Parathyroid adenoma (tissue), 2 donors: ENCODE measurements around the gene DMAC1.
A peak's percentile ranks its signal among the peaks of the same experiment; 100 is the strongest.

Experiments
- H2AFZ ChIP-seq: fragments of 300-600 bp; sonication (generic); one replicate; pipeline ENCODE4 v1.7.0; 2017; ENCODE audit warnings: antibody characterized with exemption, mild to moderate bottlenecking
- H3K27ac ChIP-seq: fragments of 300-600 bp; sonication (generic); one replicate; pipeline ENCODE4 v1.7.0; 2017
- H3K27me3 ChIP-seq: fragments of 300-600 bp; sonication (generic); one replicate; pipeline ENCODE4 v1.7.0; 2017; ENCODE audit warnings: low read length; ENCODE audit not compliant: control insufficient read depth, insufficient read depth
- H3K36me3 ChIP-seq: fragments of 300-600 bp; sonication (generic); one replicate; pipeline ENCODE4 v1.7.0; 2017; ENCODE audit warnings: low read length; ENCODE audit not compliant: control insufficient read depth, insufficient read depth
- H3K4me1 ChIP-seq: fragments of 300-600 bp; sonication (generic); one replicate; pipeline ENCODE4 v1.7.0; 2017; ENCODE audit warnings: control low read depth
- H3K4me2 ChIP-seq: fragments of 300-600 bp; sonication (generic); one replicate; pipeline ENCODE4 v1.7.0; 2017; ENCODE audit warnings: low read length
- H3K4me3 ChIP-seq: fragments of 300-600 bp; sonication (generic); one replicate; pipeline ENCODE4 v1.7.0; 2017; ENCODE audit warnings: low read depth, low read length
- H3K79me2 ChIP-seq: fragments of 300-600 bp; sonication (generic); one replicate; pipeline ENCODE4 v1.7.0; 2017; ENCODE audit warnings: control low read depth
- H3K9ac ChIP-seq: fragments of 300-600 bp; sonication (generic); one replicate; pipeline ENCODE4 v1.7.0; 2017; ENCODE audit warnings: mild to moderate bottlenecking
- H3K9me3 ChIP-seq: fragments of 300-600 bp; sonication (generic); one replicate; pipeline ENCODE4 v1.7.0; 2017; ENCODE audit warnings: low read length; ENCODE audit not compliant: control insufficient read depth
- CTCF ChIP-seq: fragments of 300-600 bp; sonication (generic); IDR thresholded peaks from one replicate; pipeline ENCODE4 v1.7.0; 2017; ENCODE audit warnings: antibody characterized with exemption, mild to moderate bottlenecking
- donor health status: primary hyperparathyroidism.

Gene DMAC1

DNA sequence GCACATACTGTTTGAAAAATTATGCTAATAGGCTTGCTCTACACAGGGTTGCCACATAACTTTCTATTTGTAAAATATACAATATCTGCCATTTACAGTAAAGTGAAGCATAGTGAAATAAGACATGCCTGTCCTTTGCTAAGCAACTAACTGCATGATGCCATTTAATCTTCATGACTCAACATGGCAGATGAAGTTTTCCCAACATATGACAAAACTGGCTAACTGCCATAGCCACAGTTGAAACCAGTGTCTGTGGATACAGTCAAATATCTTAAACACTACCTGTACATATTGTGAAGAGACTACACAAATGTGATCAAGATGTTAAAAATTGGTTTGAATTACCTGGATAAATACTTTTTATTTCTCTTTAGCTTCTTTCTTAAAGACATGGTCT, 3.1 kb upstream of the DMAC1 start:
- no peaks in the 10 kb centered on the region for H3K27me3 ChIP-seq
- H3K36me3 ChIP-seq, result no peaks in the 10 kb centered on the region
- TF ChIP-seq CTCF, result no peak
- no peak overlapping the region for H3K4me2 ChIP-seq
- no peak overlapping the region for H3K9ac ChIP-seq
- no peaks in the 10 kb centered on the region for H3K9me3 ChIP-seq
- H3K4me1 ChIP-seq, result no peaks in the 10 kb centered on the region
- H3K79me2 ChIP-seq, result no peaks in the 10 kb centered on the region
- H2AFZ ChIP-seq, result no peak overlapping the region
- no peak overlapping the region for H3K4me3 ChIP-seq
- no peak overlapping the region for H3K27ac ChIP-seq

DNA sequence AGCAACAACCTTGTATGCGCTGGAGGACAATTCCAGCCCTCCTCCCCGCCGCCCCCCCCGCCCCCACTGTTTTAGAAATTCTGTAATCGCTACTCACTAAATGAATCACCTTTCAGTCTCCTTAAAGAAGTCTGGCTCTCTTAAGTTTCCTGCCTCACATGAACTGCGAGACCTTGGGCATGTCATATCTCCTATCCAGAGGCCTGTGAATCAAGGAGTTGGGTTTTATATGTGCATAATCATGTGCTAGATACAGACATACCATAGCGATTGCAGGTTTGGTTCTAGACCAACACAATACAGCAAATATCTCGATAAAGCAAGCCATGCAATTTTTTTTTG, 337 bp upstream of the DMAC1 start:
- Histone ChIP-seq H3K79me2 (no peaks in the 10 kb centered on the region), H3K4me2 (peak overlapping the region; percentile 9), H3K4me1 (no peaks in the 10 kb centered on the region), H3K27ac (no peak overlapping the region), H2AFZ (peak overlapping the region; percentile 60), H3K9ac (no peak overlapping the region), H3K4me3 (no peak overlapping the region), H3K9me3 (no peaks in the 10 kb centered on the region), H3K36me3 (no peaks in the 10 kb centered on the region), H3K27me3 (no peaks in the 10 kb centered on the region)
- no peak for TF ChIP-seq CTCF

- H3K36me3 ChIP-seq, result no peaks in the 10 kb centered on the region
Measured at GRCh38 chr9:7794196-7794595, 5.4 kb downstream of the DMAC1 start.

DNA sequence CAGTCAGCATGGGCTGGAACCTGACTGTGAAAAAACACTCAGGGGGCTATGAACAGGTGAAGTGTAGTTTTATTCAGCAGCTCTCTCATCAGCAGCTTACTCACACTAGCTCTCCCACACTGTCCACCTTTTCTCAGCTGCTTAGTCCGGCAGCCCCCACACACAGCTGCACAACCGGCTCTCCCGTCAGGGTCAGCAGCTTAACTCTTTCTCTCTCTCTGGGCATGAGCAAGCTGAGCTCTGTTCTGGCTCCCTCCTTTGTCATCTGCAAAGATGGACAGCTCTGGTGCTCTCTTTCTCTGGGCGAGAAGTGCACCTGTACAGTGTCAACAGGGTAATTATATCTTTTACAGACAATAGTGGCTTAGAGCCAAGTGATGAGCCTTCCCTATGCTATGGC, 8.2 kb downstream of the DMAC1 start:
- H3K4me2 ChIP-seq, result no peak overlapping the region
- no peak overlapping the region for H3K4me3 ChIP-seq
- H3K9me3 ChIP-seq, result no peaks in the 10 kb centered on the region
- H3K27me3 ChIP-seq, result no peaks in the 10 kb centered on the region
- TF ChIP-seq CTCF, result no peak
- no peaks in the 10 kb centered on the region for H3K4me1 ChIP-seq
- H3K36me3 ChIP-seq, result no peaks in the 10 kb centered on the region
- H3K79me2 ChIP-seq, result no peaks in the 10 kb centered on the region
- no peak overlapping the region for H3K9ac ChIP-seq
- H2AFZ ChIP-seq, result no peak overlapping the region
- H3K27ac ChIP-seq, result no peak overlapping the region

More at GRCh38 chr9:7794196-7794595, 5.4 kb downstream of the DMAC1 start:
- Histone ChIP-seq H3K4me3 (no peak overlapping the region), H3K4me1 (no peaks in the 10 kb centered on the region), H3K27me3 (no peaks in the 10 kb centered on the region), H3K9ac (no peak overlapping the region), H2AFZ (no peak overlapping the region), H3K9me3 (no peaks in the 10 kb centered on the region), H3K79me2 (no peaks in the 10 kb centered on the region), H3K27ac (no peak overlapping the region), H3K4me2 (no peak overlapping the region)
- no peak for TF ChIP-seq CTCF

DNA sequence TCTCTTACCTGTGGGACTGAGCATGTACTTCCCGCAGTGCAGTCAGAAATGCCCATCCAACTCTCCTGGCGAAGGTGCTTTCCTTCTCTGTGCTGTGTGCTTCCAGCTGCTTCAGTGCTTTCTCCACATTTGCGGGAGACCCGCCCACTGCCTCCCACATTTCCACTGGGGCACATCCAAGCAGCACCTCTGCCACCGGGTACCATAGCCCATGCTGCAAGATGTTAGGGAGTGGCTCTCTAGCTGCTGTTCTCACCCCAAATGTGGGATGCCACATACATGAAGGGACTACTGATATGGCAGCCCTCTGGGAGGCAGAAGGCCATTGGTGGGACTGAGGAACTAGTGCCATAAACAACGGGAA, 8.8 kb downstream of the DMAC1 start:
- H3K9me3 ChIP-seq, result no peaks in the 10 kb centered on the region
- H3K79me2 ChIP-seq, result no peaks in the 10 kb centered on the region
- no peak overlapping the region for H3K4me3 ChIP-seq
- no peaks in the 10 kb centered on the region for H3K4me1 ChIP-seq
- H3K9ac ChIP-seq, result no peak overlapping the region
- no peak overlapping the region for H3K27ac ChIP-seq
- no peak for TF ChIP-seq CTCF
- H3K4me2 ChIP-seq, result no peak overlapping the region
- H3K36me3 ChIP-seq, result no peaks in the 10 kb centered on the region
- H2AFZ ChIP-seq, result no peak overlapping the region
- H3K27me3 ChIP-seq, result no peaks in the 10 kb centered on the region
